Measurements from ENCODE around the gene VNN1.

DNA sequence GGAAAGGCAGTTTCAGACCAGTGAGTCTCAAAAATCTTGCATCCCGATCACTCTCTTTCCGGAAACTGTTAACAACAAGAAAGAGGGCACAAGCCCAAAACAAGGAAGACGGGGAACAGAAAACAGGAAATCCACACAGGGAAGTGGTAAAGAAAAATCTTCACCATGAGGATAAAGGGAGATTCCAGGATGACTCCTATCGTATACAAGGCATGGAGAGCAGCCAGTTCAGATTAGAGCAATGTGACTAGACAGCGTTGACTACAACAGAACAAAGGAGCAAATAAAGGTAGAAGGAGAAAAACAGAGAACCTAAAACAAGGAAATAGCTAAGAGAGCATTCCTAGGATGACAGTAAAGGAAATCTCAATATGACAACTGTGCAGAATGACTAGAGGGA lies 26.5 kb downstream of the VNN1 start:
- TF ChIP-seq CTCF (IDR thresholded peaks at IDR 0.05; ENCODE audit: insufficient read depth, low read depth, low read length) (no peak), EZH2 (IDR thresholded peaks at IDR 0.05; ENCODE audit: insufficient read depth, low read length) (no peak)
